OCI-LY1 (cell line): Measurements from ENCODE around the gene KRTAP1-3.

Experiments used
- EZH2 ChIP-seq: fragments of 200-600 bp; sonication (generic), shearing (Covaris generic); IDR thresholded peaks from 2 replicates; pipeline ENCODE4 v1.8.0; 2017; ENCODE audit warnings: borderline replicate concordance, mixed run types, mild to moderate bottlenecking, antibody characterized with exemption, low read length, moderate library complexity, mixed read lengths
- TF ChIP-seq, protein P1 (sequence below): fragments of 200-600 bp; sonication (generic), shearing (Covaris generic); IDR thresholded peaks from 2 replicates; pipeline ENCODE4 v1.5.1; 2017; ENCODE audit warnings: mild to moderate bottlenecking, antibody characterized with exemption, low read length, moderate library complexity, mixed read lengths

GRCh38 chr17:41013181-41013580 lies 21.5 kb downstream of the KRTAP1-3 start:
- TF ChIP-seq, protein P1, sequence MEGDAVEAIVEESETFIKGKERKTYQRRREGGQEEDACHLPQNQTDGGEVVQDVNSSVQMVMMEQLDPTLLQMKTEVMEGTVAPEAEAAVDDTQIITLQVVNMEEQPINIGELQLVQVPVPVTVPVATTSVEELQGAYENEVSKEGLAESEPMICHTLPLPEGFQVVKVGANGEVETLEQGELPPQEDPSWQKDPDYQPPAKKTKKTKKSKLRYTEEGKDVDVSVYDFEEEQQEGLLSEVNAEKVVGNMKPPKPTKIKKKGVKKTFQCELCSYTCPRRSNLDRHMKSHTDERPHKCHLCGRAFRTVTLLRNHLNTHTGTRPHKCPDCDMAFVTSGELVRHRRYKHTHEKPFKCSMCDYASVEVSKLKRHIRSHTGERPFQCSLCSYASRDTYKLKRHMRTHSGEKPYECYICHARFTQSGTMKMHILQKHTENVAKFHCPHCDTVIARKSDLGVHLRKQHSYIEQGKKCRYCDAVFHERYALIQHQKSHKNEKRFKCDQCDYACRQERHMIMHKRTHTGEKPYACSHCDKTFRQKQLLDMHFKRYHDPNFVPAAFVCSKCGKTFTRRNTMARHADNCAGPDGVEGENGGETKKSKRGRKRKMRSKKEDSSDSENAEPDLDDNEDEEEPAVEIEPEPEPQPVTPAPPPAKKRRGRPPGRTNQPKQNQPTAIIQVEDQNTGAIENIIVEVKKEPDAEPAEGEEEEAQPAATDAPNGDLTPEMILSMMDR: no peak
- no peak for TF ChIP-seq EZH2
